ENCODE measurements around the gene KRTAP5-11.
A peak's percentile ranks its signal among the peaks of the same experiment; 100 is the strongest.
"Not testable (repeated sequence)": the region's sequence is repeated elsewhere in the genome, so short reads cannot be mapped to it uniquely, and the experiment has no call there.

Gene KRTAP5-11

DNA sequence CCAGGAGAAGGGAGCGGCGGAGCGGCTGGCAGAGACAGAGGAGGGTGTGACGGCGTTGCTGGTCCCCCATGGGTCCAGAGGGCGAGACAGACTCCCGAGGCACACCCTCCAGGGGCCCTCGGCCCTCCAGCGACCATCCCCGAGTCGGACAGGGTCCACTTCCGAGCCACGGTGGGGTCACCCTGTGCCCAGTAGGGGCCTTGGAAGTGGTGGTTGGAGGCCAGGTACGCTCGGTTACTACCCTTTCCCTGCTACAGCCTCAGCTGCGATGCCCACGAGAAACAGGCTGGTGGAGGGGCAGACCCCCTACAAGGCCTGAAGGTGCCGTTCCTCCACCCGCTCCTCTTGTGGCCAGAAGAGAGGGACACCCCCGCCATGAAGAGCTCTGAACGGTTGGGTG, 25.6 kb upstream of the KRTAP5-11 start:
- DNase-seq (ENCODE audit: low read depth, low spot score); H3K27me3 ChIP-seq (ENCODE audit: control insufficient read depth, insufficient read depth, low read length); H3K4me1 ChIP-seq (ENCODE audit: control insufficient read depth, insufficient read depth, low read length); H3K9me3 ChIP-seq (ENCODE audit: control insufficient read depth, insufficient read depth, low read length); H3K27ac ChIP-seq (ENCODE audit: low read length); H3K36me3 ChIP-seq (ENCODE audit: control insufficient read depth, insufficient read depth, low read length): not testable (repeated sequence)
- no CpG with 5 or more reads among the region's 21 CpGs for WGBS (ENCODE audit: insufficient coverage, insufficient read length)
- peak overlapping the region; percentile 22; the same call in 1 of the 2 replicates for H3K4me3 ChIP-seq (ENCODE audit: low read length)

DNA sequence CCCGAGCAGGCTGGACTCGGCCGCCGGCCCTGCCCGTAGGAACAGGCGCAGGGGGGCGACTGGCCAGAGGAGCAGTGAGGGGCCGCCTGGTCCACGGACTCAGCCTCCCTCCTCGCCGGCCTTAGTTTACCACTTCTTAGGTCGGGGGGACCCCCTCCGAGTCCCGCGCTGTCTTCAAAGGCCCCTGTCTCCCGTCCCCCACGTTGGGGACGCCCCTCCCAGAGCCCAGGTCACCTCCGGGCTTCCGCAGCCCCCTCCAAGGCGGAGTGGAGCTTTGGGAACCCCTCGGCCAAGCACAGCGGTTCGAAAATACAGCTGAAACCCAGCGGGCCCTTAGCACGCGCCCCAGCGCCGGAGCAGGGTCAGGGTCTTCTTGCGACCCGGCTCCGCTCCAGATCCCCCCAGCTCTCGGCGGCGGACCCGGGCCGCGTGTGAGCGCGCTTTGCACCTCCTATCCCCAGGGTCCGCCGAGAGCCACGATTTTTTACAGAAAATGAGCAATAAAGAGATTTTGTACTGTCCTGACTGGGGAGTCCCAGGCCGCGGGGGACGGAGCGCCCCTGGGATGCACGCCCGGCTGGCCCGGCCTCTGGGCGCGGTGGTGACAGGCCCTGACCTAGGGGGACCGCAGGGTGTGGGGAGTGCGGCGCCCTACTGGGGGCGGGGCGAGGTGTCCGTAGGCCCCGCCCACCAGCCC, 25.0 kb upstream of the KRTAP5-11 start:
- not testable (repeated sequence) for H3K27ac ChIP-seq (ENCODE audit: low read length); DNase-seq (ENCODE audit: low read depth, low spot score); H3K36me3 ChIP-seq (ENCODE audit: control insufficient read depth, insufficient read depth, low read length); H3K4me1 ChIP-seq (ENCODE audit: control insufficient read depth, insufficient read depth, low read length); H3K9me3 ChIP-seq (ENCODE audit: control insufficient read depth, insufficient read depth, low read length); H3K27me3 ChIP-seq (ENCODE audit: control insufficient read depth, insufficient read depth, low read length)
- peak overlapping the region; percentile 46; the same call in 1 of the 2 replicates for H3K4me3 ChIP-seq (ENCODE audit: low read length)
- WGBS (ENCODE audit: insufficient coverage, insufficient read length) = no CpG with 5 or more reads among the region's 59 CpGs

DNA sequence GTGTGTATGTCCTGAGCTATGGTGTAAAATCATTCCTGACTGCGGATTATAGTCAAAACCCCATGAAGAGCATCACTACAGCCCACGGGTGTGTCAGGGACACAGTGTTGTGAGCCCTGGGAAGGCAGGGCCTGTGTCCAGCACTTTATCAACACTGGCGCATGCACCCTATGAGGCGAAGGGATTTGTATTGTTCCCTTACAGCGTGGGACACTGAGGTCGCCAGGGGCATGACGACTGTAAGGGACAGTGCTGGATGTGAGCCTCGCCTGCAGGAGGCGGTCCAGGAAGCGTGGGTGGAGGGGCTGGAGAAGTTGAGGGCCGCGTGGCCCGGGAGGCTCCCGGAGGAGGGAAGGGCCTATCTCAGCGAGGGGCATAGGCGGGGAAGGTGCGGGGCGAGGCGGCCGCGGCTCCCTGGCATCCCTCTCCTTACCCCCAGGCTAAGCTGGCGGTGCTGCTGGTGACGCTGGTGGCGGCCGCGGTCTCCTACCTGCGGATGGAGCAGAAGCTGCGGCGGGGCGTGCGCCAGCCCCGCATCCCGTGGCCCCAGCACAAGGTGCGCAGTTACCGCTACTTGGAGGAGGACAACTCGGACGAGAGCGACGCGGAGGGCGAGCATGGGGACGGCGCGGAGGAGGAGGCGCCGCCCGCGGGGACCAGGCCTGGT, 24.3 kb upstream of the KRTAP5-11 start:
- not testable (repeated sequence) for H3K36me3 ChIP-seq (ENCODE audit: control insufficient read depth, insufficient read depth, low read length); H3K27me3 ChIP-seq (ENCODE audit: control insufficient read depth, insufficient read depth, low read length); H3K4me1 ChIP-seq (ENCODE audit: control insufficient read depth, insufficient read depth, low read length); H3K27ac ChIP-seq (ENCODE audit: low read length); DNase-seq (ENCODE audit: low read depth, low spot score); H3K9me3 ChIP-seq (ENCODE audit: control insufficient read depth, insufficient read depth, low read length)
- peak overlapping the region; percentile 46; the same call in 1 of the 2 replicates for H3K4me3 ChIP-seq (ENCODE audit: low read length)
- WGBS (ENCODE audit: insufficient coverage, insufficient read length) = no CpG with 5 or more reads among the region's 48 CpGs

DNA sequence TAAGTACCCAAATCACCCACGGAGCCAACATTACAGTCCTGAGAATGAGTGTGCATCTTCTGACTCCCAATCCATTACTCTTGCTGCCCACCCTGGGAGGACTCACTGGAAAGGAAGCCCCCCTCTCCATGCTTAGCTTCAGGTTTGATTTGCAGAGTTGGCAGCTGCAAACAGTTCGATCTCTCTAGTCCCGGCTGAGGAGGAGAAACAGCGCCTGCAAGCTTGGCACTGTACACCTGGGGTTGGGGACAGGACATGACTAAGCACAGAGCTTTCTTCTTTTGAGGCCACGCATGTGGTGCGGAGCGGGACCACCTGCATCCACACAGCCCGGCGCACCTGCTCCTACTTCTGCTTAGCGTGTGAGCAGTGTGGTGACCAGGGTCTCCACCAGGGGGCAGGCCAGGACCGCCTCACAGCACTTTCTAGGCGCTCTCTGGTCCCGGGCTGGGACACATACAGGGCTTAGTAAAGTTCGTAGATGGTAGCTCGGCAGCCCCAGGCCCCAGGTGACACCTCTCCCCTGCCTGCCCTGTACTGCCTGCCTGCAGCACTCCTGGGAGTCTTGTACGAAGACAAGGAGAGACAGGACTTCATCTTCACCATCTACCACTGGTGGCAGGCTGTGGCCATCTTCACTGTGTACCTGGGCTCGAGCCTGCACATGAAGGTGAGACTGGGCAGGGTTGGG, 22.3 kb upstream of the KRTAP5-11 start:
- WGBS (ENCODE audit: insufficient coverage, insufficient read length) = no CpG with 5 or more reads among the region's 17 CpGs

DNA sequence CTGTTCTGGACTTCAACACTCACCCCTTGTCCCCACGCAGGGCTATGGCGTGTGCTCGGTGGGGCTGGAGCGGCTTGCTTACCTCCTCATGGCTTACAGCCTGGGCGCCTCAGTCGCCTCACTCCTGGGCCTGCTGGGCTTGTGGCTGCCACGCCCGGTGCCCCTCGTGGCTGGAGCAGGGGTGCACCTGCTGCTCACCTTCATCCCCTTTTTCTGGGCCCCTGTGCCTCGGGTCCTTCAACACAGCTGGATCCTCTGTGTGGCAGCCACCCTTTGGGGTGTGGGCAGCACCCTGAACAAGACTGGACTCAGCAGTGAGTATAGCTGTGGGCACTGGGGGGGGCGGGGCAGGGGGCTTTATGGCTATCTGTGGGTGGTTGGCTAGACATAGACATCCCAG, 20.5 kb upstream of the KRTAP5-11 start:
- not testable (repeated sequence) for H3K4me3 ChIP-seq (ENCODE audit: low read length); H3K9me3 ChIP-seq (ENCODE audit: control insufficient read depth, insufficient read depth, low read length); DNase-seq (ENCODE audit: low read depth, low spot score); H3K4me1 ChIP-seq (ENCODE audit: control insufficient read depth, insufficient read depth, low read length); H3K27ac ChIP-seq (ENCODE audit: low read length); H3K27me3 ChIP-seq (ENCODE audit: control insufficient read depth, insufficient read depth, low read length); H3K36me3 ChIP-seq (ENCODE audit: control insufficient read depth, insufficient read depth, low read length)
- no CpG with 5 or more reads among the region's 11 CpGs for WGBS (ENCODE audit: insufficient coverage, insufficient read length)

More for the DNA sequence above, 22.3 kb upstream of the KRTAP5-11 start:
- not testable (repeated sequence) for H3K27me3 ChIP-seq (ENCODE audit: control insufficient read depth, insufficient read depth, low read length); DNase-seq (ENCODE audit: low read depth, low spot score); H3K27ac ChIP-seq (ENCODE audit: low read length); H3K4me3 ChIP-seq (ENCODE audit: low read length); H3K4me1 ChIP-seq (ENCODE audit: control insufficient read depth, insufficient read depth, low read length); H3K36me3 ChIP-seq (ENCODE audit: control insufficient read depth, insufficient read depth, low read length); H3K9me3 ChIP-seq (ENCODE audit: control insufficient read depth, insufficient read depth, low read length)

DNA sequence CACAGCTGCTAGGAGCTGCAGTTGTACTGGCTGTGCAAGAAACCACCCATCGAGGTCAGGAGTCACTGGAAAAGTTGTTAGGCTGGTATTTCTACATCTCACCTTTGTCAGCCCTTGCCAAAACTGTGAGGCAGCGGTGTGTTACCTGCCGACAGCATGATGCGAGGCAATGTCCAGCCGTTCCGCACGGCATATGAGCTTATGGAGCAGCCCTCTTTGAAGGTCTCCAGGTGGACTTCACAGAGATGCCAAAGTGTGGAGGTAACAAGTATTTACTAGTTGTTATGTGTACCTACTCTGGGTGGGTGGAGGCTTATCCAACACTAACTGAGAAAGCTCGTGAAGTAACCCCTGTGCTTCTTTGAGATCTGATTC, 6.9 kb upstream of the KRTAP5-11 start:
- WGBS (ENCODE audit: insufficient coverage, insufficient read length) = no CpG with 5 or more reads among the region's 8 CpGs
- not testable (repeated sequence) for H3K4me3 ChIP-seq (ENCODE audit: low read length); H3K27ac ChIP-seq (ENCODE audit: low read length); H3K4me1 ChIP-seq (ENCODE audit: control insufficient read depth, insufficient read depth, low read length); H3K9me3 ChIP-seq (ENCODE audit: control insufficient read depth, insufficient read depth, low read length); DNase-seq (ENCODE audit: low read depth, low spot score); H3K36me3 ChIP-seq (ENCODE audit: control insufficient read depth, insufficient read depth, low read length); H3K27me3 ChIP-seq (ENCODE audit: control insufficient read depth, insufficient read depth, low read length)

DNA sequence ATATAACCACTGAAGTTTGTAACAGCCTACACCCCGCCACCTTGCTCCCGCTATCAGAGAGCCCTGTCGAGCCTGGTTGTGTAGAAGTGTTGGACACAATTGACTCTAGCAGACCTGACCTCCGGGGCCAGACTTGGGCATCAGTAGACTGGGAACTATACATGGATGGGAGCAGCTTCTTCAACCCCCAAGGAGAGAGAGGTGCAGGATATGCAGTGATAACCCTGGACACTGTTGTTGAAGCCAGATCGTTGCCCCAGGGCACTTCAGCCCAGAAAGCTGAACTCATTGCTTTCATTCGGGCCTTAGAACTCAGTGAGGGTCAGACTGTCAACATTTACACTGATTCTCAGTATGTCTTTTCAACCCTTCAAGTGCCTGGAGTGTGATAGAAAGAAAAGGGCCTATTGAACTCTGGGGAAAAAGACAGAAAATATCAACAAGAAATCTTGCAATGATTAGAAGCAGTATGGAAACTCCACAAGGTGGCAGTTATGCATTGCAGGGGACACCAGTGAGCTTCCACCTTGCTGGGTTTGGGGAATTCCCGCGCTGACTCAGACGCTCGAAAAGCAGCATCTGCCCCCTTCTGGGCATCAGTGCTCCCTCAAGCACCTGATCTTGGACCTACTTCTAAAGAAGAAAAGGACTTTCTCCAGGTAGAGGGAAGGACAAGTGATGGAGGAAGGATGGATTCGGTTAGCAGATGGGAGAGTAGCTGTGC, 6.3 kb upstream of the KRTAP5-11 start:
- H3K36me3 ChIP-seq (ENCODE audit: control insufficient read depth, insufficient read depth, low read length); DNase-seq (ENCODE audit: low read depth, low spot score): not testable (repeated sequence)
- WGBS (ENCODE audit: insufficient coverage, insufficient read length) = no CpG with 5 or more reads among the region's 11 CpGs

DNA sequence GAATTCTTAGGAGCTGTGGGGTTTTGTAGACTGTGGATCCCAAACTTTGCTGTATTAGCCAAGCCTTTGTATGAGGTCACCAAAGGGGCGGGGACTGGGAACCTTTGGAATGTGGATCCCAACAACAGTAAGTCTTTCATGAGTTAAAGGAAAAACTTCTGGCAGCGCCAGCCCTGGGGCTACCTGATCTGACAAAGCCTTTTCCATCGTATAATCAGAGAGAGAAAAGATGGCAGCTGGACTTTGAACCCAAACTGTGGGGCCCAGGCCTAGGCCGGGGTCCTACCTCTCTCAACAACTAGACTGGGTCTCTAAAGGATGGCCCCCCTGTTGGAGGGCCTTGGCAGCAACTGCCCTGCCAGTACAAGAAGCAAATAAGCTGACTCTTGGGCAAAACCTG, 5.6 kb upstream of the KRTAP5-11 start:
- not testable (repeated sequence) for DNase-seq (ENCODE audit: low read depth, low spot score); H3K4me1 ChIP-seq (ENCODE audit: control insufficient read depth, insufficient read depth, low read length); H3K9me3 ChIP-seq (ENCODE audit: control insufficient read depth, insufficient read depth, low read length); H3K4me3 ChIP-seq (ENCODE audit: low read length); H3K27me3 ChIP-seq (ENCODE audit: control insufficient read depth, insufficient read depth, low read length); H3K27ac ChIP-seq (ENCODE audit: low read length); H3K36me3 ChIP-seq (ENCODE audit: control insufficient read depth, insufficient read depth, low read length)
- no CpG with 5 or more reads among the region's 4 CpGs for WGBS (ENCODE audit: insufficient coverage, insufficient read length)

More for the DNA sequence above, 6.3 kb upstream of the KRTAP5-11 start:
- not testable (repeated sequence) for H3K27me3 ChIP-seq (ENCODE audit: control insufficient read depth, insufficient read depth, low read length); H3K4me3 ChIP-seq (ENCODE audit: low read length); H3K27ac ChIP-seq (ENCODE audit: low read length); H3K4me1 ChIP-seq (ENCODE audit: control insufficient read depth, insufficient read depth, low read length); H3K9me3 ChIP-seq (ENCODE audit: control insufficient read depth, insufficient read depth, low read length)

DNA sequence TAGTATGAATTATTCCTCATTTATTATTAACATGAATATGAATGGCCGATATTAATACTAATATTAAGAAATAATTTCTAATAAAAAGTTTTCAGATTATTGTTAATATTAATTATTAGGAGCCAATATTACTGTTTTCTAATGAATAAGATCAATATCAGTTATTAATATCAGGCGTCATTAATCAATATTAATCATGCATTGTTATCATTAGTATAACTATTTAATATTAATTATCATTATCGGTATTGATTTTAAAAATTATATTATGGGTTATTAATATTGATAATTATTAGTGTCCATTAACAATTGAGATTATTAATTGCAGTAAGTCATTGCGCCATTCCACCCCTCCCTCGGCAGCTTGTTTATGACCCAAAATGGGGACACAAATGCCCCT, 3.0 kb upstream of the KRTAP5-11 start:
- not testable (repeated sequence) for H3K4me1 ChIP-seq (ENCODE audit: control insufficient read depth, insufficient read depth, low read length); H3K27ac ChIP-seq (ENCODE audit: low read length); H3K4me3 ChIP-seq (ENCODE audit: low read length); H3K27me3 ChIP-seq (ENCODE audit: control insufficient read depth, insufficient read depth, low read length); H3K9me3 ChIP-seq (ENCODE audit: control insufficient read depth, insufficient read depth, low read length); DNase-seq (ENCODE audit: low read depth, low spot score); H3K36me3 ChIP-seq (ENCODE audit: control insufficient read depth, insufficient read depth, low read length)
- no CpG with 5 or more reads among the region's 5 CpGs for WGBS (ENCODE audit: insufficient coverage, insufficient read length)

DNA sequence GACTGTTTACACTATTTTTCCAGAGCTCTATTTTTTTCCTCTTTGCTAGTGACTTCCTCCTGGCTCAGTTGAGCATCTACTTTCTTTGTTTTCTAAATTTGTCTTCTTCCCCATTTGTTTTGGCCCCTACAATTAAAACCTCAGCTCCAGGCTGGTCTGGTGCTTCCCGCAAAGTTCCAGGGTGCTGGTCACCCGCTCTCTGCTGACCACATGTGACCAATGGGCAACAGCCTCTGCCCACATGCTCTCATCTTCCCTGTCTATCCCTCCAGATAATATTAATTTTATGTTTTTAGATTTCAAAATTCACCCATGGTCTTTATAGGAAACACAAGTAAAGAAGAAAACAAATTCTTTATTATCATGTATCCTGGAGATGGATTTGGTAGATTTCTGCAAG, 294 bp upstream of the KRTAP5-11 start:
- H3K9me3 ChIP-seq (ENCODE audit: control insufficient read depth, insufficient read depth, low read length); H3K4me3 ChIP-seq (ENCODE audit: low read length); H3K36me3 ChIP-seq (ENCODE audit: control insufficient read depth, insufficient read depth, low read length); H3K4me1 ChIP-seq (ENCODE audit: control insufficient read depth, insufficient read depth, low read length); H3K27ac ChIP-seq (ENCODE audit: low read length); DNase-seq (ENCODE audit: low read depth, low spot score); H3K27me3 ChIP-seq (ENCODE audit: control insufficient read depth, insufficient read depth, low read length): not testable (repeated sequence)
- no CpG with 5 or more reads among the region's 2 CpGs for WGBS (ENCODE audit: insufficient coverage, insufficient read length)

Measured in iPS DF 6.9 (cell line).